Stimulated activated CD4-positive, alpha-beta T cell treated with anti-CD3 and anti-CD28 coated beads, Interleukin-15, amount 100 ng/mL, for 24 hours (primary cell): ENCODE results near the gene EGFLAM.

ENCODE experiments used
- DNase-seq: peaks from one replicate; pipeline ENCODE4 v3.0.0-alpha.2; 2020

Gene EGFLAM

DNA sequence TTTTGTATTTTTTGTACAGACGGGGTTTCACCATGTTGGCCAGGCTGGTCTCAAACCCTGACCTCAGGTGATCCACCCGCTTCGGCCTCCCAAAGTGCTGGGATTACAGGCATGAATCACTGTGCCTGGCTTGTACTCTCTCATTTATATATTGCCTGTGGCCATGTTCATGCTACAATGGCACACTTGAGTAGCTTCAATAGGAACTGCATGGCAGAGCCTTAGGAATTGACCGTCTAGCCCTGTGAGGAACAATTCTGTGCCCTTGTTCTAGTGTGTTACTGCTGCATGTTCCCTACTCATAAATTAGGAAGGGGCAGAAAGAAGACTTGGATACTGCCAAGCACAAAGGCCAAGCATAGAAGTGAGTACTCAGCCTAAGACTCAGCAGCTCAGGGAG is 193.8 kb downstream of the EGFLAM start:
- DNase-seq, result no peak

DNA sequence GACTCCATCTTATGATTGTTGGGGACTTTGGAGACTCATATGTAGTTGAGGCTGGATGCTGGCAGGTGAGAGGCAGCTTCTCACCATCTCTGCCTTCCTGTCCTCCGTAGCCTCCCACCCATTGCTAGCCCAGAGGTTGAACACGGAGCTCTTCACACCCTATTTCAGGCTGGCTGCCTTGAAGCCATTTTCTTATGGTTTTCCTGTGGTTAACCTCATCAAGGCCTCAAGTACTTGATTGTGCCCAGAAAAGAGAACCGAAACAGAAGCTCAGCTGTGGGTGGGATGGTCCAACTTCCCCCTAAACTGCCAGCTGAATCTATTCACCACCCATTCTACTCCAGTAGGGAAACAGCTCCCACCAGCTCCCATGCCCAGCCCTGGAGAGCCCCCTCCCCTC is 195.1 kb downstream of the EGFLAM start:
- peak; percentile 52 for DNase-seq

DNA sequence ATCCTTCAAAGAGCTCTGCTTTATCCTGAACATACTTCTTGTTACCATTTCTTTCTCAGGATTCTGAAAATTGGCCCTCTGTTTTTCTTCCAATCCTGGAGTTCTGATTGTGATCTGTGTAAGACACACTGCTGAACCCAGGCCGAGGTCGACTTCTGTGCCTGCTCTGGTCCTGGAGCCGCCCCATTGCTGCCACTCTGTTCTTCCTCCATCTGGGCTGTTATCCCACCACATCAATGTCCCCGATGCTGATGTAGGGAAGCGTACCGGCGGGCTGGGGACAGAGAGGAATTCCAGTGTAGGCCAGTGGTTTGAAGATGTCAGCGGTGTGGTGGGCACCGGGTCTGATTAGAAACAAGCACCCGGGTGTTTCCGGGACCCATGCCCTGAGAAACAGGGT is 195.6 kb downstream of the EGFLAM start:
- no peak for DNase-seq

DNA sequence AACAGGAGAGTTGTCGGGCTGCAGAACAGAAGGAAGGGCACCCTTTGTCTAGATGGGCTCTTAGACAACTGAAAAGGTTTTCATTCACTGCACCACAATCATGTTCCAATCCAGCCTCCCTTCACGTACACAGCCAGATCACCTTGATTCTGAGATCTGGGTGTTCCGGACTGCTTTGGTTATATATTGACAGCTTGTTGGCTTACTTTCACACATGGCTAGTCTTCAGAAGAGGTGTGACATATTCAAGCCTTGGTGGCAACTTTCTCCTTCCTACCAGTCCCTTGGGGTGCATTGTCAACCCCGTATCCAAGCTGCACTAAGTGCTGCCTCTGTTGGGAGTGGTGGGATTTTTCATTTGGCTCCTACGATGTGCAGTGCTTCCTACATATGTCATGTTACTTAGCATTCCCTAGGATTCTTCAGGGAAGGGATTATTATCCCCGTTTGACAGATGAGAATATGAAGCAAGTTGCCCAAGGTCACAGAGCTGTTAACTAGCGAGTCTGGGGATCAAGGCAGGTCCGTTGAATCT is 197.5 kb downstream of the EGFLAM start:
- no peak for DNase-seq

DNA sequence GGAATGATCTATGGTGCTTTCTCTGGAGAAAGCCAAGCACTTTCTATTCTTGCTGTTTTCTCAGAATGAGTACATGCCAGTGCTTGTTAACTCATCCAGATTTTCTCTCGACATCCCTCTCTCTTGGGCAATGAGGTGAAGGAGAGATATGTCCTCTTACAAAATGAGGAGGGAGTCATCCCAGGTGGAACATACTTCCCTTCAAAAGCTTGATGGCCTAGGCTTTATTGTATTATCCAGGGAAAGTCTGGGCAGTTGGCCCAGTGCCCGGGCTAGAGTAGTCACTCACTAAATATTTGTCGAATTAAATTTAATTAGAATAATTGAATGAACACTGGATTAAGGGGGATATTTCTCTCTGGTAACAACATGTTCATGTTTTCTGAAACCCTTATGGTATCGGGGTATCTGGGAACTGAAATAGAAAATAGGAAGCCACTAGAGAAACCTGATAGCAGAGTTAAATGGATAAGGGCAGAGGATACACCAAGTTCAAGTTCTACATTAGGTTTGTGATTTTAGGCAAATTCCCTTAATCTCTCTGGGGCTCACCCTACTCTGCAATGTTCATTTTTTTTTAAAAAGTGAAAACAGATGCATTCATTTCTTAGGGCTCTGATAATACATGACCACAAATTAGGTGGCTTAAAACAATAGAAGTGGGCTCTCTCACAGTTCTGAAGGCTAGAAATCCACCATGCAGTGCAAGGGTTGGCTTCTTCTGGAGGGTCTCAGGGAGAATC is 198.5 kb downstream of the EGFLAM start:
- DNase-seq, result no peak

DNA sequence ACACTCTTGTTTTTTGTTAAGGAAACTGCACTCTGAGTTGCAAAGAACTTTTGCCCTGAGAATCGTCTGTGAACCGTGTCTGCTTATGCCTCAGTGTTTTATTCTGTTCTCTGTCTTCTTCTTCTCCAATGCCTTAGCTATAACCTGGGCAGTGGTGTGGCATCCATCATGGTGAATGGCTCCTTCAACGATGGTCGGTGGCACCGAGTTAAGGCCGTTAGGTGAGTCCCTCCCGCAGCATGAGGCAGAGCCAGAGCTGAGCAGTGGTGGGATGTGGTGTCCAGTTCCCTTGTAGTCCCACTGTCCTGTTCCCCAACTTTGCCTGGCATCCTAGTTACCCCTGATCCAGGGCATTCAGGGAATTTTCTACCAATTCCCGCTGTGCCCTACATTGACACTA is 199.8 kb downstream of the EGFLAM start:
- DNase-seq, result no peak

DNA sequence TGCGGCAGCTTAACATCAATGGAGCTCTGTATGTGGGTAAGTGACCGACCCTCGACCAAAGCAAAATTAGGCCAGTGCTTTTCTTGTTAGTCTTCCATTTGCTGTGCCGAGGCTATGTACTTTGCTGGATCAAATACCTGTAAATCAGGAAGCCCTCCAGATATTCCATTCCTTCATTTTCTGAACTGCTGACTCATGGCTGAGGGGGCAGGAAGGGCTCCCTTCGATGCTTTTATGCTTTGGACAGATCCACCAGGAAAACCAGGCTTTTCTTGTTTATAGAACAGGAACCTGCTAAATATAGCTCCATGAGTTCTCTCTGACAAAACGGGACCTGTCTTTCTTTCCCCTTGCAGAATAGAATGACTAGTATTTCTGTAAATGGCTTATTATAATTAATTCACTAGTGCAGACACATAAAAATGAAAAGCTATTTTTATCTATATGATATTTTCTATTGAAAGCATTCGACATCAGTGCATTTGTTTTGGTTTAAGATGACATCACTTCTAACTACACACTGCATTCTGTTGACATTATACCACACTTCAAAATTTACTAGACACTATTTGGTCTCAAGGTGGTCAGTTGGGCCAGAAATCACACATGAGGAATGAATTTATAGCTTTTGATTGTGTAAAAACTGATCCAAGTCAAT is 204.7 kb downstream of the EGFLAM start:
- DNase-seq, result no peak

DNA sequence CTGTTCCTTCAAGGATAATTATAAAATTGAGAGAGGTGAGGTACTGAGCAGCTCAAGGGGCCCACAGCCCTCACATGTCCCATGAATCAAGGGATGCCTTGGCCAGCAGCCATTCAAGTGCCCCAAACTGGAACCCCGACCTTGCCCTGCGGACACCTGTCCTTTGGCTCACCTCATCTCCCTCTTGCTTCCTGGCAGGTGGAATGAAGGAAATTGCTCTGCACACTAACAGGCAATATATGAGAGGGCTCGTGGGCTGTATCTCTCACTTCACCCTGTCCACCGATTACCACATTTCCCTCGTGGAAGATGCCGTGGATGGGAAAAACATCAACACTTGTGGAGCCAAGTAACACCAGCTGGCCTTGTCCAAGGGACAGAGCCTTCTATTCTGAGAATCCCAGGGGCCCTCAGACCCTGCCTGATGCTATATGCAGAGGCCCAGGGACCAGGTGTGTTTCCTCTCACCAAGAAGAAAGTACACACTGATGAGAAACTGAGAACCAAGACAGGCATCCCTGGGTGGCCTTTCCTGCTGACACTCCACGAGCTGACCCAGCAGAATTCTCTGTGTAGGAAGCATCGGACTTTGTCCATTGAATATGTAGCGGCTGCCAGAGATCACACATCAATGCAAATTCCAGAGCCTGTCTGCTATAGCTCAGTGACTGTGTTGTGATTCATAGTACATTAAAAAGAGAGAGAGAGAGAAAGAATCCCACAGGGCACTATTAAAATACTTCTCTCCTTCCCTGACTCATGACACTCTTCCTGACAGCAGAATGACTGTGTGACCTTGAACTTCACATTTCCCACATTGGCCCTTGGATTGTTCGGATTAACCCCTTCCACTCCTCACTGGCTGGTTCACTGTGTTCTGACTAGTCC is 205.5 kb downstream of the EGFLAM start:
- no peak for DNase-seq

DNA sequence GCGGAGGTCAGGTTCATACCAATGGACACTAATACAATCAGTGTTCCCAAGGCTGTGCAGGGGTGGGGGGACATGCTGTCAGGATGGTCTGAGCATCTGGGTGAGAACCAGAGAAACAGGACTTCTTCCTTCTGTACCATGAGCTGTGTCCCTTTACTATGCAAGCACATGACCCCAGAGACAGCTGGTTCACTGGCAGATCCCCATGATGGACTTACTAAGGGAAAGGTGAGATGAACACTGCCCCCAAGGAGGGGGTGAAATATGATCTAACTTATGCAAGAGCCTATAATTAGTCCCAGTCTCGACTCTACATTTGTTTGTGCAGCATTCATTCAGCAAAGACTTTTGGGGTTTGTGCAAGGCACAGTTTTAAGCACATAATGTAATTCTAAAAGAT is 206.7 kb downstream of the EGFLAM start:
- DNase-seq, result no peak

DNA sequence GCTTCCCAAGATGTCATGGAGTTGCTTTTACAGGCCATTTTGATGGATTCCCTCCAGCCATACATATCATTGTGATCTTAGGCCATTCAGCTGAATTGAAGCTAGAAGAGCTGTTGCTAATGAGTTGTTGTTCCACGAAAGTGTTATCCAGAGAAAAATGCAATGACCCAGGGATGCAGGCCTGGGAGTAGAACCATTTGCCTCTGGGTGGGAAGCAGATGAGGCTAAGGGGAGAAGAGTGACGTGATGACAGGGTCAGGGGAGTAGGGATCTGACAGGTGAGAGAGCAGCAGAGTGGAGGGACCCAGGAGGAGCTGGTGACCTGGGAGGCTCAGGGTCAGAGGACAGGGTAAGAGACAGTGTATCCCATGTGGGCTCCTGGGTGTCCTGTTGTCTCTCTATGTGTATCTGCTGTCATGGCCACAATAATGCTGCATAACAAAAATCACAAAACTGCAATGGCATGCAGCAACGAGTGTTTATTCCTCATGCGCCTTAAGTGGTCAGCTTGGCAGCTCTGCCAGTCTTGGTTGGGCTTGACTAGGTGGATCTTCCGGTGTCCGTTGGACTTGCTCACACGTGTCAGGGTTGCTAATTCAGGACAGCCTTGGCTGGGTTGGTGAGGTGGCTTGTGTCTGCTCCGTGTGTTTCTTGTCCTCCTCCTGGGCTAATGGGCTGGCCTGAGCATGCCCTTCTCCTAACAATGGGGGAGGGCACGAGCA is 207.5 kb downstream of the EGFLAM start:
- DNase-seq, result no peak

DNA sequence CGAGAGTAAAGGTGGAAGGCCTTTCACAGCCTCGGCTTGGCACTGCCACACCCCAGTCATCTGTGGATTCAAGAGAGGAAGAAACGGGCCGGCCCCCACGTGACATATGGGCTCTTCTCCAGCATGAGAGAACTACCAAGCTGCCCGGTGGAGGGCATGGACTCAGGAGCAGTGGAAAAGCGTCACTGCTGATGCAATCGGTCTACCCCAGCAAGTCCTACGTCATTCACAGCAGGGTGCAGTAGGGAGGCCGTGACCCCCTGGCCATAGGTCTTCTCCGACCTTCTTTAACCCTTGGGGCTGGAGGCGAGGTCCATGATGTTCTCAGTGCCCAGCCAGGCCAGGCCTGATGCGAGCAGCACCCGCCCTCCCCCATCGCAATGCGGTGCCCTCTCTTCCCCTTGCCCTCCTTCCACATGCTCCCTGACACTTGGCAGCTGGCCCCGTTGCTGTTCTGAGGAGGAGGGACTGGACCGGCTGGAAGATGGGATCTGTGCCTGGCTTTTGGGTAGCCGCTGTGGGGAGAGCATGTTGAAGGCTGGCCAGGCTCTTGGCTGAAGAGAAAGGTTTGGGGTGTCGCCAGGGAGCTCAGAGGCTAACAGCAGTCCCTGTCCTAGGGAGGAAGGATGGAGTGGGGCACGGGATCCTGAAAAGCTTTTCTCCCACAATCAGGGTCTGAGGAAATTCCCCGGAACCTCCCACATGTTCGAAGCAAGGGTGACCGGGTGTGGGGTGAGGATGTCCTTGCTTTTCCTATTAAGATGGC is 208.2 kb downstream of the EGFLAM start:
- DNase-seq, result no peak

DNA sequence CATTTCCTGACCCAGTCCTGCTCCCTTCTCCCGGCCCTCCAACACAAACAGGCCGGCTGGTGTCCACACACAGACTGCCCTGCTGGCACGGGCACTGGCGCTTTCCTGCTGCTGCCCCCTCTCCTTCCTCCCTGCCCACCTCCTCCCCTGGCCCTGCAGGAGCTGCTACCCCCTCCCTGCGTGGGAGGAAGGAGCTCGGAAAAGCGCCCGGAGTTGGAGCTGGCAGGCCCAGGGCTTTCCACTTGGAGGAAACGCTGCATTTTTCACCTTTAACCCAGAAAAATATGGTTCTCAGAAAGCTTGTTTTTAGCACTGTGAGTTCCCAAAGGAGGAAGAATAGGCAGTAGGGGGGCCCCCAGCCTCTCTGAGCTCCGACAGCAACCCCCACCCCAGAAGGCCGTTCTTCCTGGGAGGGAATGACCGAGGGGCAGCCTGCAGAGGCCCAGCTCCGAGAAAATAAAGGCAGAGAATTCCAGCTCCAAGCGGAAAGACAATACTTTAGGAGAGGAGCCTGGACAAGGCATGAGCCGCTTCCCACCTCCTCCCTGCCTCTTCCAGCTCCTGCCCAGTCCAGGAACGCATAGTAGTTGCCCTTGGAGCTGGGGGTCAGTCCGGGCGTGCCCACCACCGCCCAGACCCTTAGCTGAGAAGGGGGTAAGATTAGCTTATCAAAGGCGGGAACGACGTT is 209.1 kb downstream of the EGFLAM start:
- no peak for DNase-seq

DNA sequence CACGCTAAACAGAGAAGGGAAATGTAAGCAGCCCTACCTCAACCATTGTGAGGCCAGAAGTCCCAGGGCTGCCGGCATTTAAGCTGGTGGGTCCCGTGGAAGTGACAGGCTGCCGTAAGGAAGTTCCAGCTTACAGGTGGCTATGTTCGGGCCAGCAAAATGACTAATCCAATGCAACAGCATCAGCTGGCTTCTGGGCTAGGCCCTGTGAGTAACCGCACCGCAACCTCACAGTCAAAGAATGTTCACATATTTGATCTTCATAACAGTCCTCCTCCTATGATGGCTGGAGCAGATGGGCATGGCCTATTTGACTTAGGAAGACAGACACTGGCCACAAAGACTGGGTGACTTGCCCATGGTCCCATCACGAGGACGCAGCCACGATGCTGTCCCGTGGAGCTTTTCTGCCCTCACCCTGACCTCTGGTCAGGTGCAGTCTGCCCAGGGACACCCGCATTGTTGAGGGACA is 209.9 kb downstream of the EGFLAM start:
- no peak for DNase-seq

DNA sequence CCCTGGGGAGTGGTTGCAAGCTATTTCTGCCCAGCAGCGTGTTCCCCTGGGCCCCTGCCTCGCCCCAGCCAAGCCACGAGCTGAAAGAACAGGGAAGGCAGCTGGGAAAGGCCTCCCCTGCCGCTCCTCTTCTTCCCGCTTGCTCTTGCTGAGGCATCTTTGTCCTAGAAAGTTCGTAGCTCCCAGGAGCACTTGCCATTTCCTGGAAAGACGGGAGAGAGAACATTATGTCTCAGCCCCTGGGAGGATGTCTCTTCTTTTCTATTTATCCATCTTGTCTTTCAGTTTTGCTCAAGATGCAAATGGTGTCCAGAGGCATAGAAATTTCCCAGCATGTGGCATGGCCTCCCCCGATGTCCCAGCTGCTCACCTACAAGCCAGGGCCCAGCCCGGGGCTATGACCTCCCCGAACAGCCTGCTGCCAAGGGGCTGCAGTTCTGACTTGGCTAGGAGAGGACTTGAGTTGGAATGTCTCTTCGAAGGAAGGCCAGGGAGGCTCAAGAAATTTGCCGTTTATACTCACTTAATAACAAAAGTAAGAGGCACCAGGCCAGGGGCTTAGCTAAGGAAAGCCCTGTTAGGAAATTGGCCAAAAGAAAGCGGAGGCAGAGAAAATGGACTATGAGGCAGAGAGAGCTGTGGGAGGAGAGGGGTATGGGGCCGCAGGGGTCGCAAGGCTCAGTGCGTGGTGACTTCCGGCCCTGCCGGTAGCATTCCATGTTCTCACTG is 210.8 kb downstream of the EGFLAM start:
- DNase-seq, result no peak

DNA sequence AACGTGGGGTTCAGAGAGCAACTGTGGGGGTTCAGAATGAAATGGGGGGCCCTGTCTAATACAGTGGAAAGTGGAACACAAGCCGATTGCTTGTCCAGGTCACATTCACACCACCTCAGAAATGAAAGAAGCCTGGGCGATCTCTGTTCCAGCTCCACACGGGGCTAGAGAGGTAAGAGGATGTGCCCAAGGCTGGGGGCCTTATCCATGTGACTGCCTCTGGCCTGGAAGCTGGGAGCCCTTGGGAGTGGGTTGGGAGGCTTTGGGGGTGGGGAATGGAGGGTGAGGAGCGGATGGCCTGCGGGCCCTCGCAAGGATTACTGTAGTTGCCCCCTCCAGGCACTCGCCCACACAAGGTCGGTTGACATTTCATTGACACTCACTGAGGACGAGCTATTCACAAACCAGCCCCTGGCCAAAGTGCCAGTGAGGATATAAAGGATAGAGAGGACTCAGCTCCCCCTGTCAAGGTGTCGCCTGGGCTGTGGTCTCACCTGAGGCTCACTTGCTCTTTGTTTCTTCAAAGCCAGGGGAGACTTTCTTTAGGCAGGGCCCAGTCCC is 211.4 kb downstream of the EGFLAM start:
- DNase-seq, result no peak

DNA sequence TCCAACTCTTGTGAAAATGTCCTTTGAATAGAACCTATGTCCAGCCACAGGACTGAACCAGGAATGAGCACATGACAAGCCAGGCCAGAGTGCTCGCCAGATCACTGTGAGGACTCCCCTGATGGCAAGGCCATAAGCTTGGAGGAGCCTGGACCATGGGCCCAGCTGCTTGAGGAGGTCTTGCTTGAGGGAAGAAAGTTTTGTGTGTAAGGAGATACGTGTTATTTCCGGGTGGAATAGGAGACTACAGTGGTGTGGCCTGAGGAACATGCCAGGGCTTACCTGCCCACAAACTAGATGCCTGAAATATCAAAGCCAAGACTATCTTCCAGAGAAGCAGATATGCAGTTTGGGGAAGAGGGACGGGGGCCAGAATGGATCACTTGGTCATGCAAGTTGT is 213.3 kb downstream of the EGFLAM start:
- no peak for DNase-seq

DNA sequence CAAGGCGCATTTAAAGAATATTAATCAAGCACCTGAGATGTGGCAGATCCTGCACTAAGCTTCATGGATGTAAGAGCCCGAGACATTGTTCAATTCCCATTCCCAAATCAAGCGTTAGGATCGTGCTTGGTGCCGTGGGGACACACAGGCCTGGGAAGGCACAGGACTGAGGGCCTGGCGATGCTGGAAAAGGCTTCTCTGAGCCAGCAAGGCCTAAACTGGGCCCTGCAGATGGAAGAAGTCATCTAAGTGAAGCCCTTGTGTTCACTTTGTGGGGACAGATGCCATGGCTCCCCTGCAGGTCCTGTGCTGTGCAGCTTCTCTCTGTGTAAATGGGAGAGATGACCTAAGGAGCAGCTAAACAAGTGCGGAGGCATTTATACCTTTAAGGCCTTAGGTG is 214.2 kb downstream of the EGFLAM start:
- DNase-seq, result no peak

DNA sequence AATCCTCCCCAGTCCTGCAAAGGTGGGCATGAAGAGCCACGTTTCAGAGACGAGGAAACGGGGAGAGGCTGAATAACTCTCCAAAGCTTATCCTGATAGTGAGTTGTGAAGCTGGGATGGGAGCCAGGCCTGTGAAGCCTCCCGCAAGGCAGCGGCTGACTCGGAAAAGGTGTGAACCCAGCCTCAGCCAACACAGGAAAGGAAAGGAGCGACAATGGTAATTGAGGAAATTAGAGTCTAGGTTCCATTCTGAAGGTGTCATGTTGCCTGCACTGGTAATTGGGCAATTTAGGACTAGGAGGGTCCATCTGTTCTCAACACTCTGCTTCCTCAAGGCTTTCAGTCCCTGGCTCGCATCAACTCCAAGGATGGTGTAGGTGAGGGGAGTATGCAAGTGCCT is 214.6 kb downstream of the EGFLAM start:
- DNase-seq, result no peak

DNA sequence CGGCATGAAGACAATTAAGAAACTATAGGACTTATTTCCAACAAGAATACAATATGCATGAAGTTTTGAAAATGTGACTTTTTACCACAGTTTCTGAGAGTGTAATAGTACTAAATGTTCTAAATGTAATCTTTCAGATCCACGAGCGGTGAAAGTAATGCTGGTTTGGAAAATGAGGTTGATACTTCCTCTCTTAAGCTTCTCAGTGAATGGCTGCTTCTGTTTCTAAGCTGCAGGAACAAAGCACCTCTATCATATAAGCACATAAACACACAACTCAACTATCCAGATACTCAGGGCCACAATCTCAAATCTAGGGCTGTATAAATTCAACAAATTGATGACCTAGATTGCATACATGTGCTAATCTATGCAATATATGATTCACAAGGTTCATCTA is 219.8 kb downstream of the EGFLAM start:
- no peak for DNase-seq

DNA sequence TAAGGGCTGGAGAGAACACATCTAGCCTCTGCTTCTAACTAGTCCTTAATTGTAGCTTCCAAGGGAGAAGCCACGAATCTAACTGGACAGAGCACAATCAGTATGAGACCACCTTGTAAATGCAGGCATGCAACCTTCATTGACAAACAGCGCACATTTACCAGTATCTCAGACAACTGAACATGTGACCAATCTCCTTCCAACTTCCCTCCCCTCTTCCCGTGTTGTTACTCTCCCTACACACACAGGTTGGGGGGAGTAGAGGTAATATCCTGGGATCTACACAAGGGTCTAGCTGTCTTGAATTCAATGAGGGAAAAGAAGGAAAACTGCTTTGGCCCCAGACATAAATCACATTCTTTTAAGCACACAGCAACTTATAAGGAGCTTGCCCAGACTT is 220.5 kb downstream of the EGFLAM start:
- no peak for DNase-seq
